ENCODE data around the gene HOXD10. TPM values are rescaled to one million over a fixed set of nuclear protein-coding genes. Genes with fewer than 3 reads are reported as not detected.
A peak's percentile ranks its signal among the peaks of the same experiment; 100 is the strongest.

Gene HOXD10
- total RNA-seq, 2 donors from 2014 or later = not detected

DNA sequence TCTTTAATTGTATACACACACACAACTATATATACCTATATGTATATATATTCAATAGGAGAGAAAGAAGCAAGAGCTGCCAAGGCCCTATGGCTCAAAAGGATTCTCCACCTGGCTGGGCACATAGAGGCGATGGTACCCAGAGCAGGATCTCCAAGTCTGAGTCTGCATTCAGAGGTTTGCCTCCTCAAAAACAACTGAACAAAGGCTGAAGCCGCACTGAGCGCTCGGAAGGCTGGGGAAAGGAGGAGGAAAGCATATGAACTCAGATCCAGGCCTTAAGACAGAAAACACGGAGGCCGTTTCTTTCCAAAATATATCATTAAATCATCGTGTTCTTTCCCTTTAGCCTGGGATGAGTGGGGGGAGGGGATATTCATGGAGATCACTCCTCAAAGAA, 13.4 kb upstream of the HOXD10 start:
- Mint-ChIP-seq H3K4me3 (peak overlapping the region; percentile 34), H3K4me1 (peaks cover 11% of the 10 kb centered on the region), H3K27ac (no peak overlapping the region), H3K36me3 (ENCODE audit: low read depth) (peaks cover 5% of the 10 kb centered on the region), H3K27me3 (peaks cover 80% of the 10 kb centered on the region)
- H3K9me3 ChIP-seq (ENCODE audit: control insufficient read depth, low read length, poor library complexity, severe bottlenecking) = peaks cover 8% of the 10 kb centered on the region
- ATAC-seq (no peak), DNase-seq (no peak)

DNA sequence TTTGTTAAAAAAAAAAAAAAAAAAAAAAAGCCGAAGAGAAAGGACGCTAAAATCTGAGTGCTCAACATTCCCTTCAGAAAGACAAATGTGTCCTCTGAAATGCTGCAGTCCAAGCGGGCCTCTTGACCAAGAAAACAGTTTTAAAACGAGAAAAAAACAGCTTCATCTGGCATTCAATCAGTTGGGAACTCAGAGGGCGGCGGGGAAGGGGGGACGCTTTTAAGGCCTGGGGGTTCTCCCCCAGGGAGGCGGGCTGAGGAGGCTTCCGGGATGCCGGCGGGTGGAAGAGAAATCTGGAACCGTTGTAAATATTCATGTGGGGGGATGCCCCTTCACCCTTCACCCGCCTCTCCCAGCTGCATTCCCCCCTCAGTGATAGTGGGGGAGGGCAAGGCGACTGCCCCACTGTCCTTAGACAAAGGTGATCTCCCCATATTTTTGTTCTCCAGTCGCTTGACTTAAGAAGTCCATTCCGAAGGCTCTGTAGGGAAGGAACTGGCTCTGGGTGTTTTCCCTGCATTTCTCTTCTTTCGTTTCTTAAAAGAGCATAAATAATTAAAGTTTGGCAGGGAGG, 12.7 kb upstream of the HOXD10 start:
- H3K4me3 Mint-ChIP-seq = no peak overlapping the region
- H3K27ac Mint-ChIP-seq = no peak overlapping the region
- H3K27me3 Mint-ChIP-seq = peaks cover 78% of the 10 kb centered on the region
- H3K4me1 Mint-ChIP-seq = peaks cover 11% of the 10 kb centered on the region
- ATAC-seq (no peak), DNase-seq (no peak)
- H3K9me3 ChIP-seq (ENCODE audit: control insufficient read depth, low read length, poor library complexity, severe bottlenecking) = peaks cover 8% of the 10 kb centered on the region
- peaks cover 5% of the 10 kb centered on the region for H3K36me3 Mint-ChIP-seq (ENCODE audit: low read depth)

DNA sequence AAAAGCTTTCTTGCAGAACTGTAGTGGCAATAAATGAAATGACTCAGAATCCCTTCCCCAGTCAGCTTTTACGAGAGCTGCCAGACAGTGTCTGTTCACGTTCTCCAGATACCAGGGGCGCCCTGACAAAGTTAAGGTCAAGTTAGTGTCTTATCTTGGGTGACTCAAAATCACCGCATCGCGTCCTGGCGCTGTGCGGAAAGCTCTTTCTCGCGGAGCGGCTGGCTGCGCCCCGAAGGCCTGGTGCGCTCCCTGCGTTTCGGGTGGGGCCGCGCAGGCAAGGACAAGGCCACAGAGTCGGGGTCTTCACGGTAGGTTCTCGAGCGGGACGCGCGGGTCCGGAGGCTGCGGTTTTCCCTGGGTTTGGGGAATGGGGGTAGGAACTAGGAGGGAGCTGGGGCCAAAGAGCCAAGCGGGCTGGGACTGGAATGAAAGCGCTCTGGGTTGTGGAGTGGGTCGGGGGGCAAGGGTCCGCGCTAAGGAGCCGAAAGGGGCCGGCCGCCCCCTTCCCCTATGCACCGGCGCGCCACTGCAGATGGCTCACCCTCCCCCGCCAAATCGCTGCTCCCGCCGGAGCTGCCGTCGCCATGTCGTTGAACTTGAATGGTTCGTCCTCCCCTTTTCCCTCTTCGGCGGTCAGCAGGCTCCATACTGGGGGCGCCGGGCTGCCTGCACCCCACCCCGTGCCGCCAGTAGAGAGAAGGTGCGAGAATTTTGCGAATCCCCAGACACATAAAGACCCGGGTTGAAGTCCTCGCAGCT, 12.1 kb upstream of the HOXD10 start:
- H3K4me3 Mint-ChIP-seq = peak overlapping the region; percentile 28
- no peak for DNase-seq
- peaks cover 11% of the 10 kb centered on the region for H3K4me1 Mint-ChIP-seq
- peaks cover 78% of the 10 kb centered on the region for H3K27me3 Mint-ChIP-seq
- peaks cover 8% of the 10 kb centered on the region for H3K9me3 ChIP-seq (ENCODE audit: control insufficient read depth, low read length, poor library complexity, severe bottlenecking)
- ATAC-seq = no peak
- no peak overlapping the region for H3K27ac Mint-ChIP-seq
- peaks cover 5% of the 10 kb centered on the region for H3K36me3 Mint-ChIP-seq (ENCODE audit: low read depth)

DNA sequence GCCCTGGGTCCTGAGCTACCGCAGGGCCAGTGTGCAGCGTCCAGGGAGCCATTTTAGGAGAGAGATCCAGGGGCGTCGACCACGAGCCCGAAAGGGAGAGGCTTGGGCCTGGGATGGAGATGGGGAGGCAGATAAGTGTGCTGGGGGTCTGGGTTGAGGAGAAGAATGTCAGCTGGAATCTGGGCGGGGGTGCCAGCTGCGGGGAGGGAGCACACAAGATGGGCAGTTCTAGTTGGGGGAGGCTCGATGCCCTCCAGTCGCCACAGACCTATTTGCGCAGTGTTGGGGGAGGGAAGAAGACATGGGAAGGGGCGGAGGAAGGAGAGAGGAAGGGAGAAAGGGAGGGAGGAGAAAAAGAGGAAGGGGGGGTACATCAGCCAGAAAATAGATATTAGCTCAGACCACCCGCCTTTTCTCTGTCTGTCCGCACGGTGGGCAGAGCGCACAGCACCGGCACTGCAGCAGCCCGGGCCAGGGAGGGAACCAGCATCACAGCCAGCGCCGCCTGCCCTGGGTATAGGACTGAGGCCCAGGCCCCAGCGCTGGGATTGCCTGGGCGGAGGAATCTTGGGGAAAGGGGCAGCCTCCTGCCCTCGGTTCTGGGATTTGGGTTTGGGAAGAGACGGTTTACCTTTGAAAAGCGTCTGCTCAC, 11.4 kb upstream of the HOXD10 start:
- H3K36me3 Mint-ChIP-seq (ENCODE audit: low read depth) = peaks cover 5% of the 10 kb centered on the region
- peaks cover 11% of the 10 kb centered on the region for H3K4me1 Mint-ChIP-seq
- peak overlapping the region; percentile 1 for H3K27ac Mint-ChIP-seq
- DNase-seq (no peak), ATAC-seq (no peak)
- peaks cover 80% of the 10 kb centered on the region for H3K27me3 Mint-ChIP-seq
- peaks cover 8% of the 10 kb centered on the region for H3K9me3 ChIP-seq (ENCODE audit: control insufficient read depth, low read length, poor library complexity, severe bottlenecking)
- H3K4me3 Mint-ChIP-seq = no peak overlapping the region

DNA sequence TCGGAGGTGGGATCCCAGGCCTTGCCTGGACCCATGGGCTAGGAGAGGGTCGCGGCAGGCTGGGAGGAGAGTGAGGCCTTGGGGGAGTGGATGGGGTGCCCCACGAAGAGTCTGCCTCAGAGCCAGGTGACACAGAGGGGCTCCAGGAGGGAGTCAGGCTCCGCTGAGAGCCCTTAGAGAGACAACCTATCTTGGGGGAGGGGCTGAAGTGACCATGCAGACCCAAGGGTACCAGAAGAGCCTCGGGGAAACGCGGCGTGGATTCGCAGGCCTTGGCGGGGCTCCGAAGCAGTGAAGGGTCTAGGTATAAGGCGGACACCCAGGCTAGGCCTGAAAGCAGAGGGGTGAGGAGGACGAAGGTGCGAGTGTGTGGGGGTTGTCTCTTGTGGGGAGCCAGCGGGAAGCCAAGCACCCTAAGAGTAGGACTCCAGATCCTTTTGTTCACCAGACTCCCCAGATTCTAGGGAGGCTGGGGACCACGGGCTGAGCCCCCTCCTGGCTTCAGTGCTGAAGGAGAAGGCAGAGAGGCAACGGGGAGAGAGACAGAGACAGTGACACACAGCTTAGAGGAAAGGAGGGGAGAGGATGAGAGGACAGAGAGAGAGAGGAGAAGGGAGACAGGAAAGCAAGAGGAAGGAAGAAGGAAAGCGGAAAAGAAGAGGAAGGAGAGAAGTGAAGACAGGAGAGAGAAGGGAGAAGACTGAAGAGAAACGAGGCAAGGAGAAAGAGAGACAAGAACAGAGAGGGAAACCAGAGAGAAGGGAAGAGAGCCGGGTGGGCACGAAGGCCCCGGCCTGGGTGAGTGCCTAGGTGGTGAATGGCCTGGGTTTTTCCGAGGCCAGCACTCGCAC, 10.6 kb upstream of the HOXD10 start:
- DNase-seq = no peak
- peaks cover 8% of the 10 kb centered on the region for H3K9me3 ChIP-seq (ENCODE audit: control insufficient read depth, low read length, poor library complexity, severe bottlenecking)
- Mint-ChIP-seq H3K36me3 (ENCODE audit: low read depth) (peaks cover 5% of the 10 kb centered on the region), H3K4me1 (peaks cover 11% of the 10 kb centered on the region), H3K27ac (peak overlapping the region; percentile 1), H3K4me3 (peak overlapping the region; percentile 68), H3K27me3 (peaks cover 80% of the 10 kb centered on the region)
- no peak for ATAC-seq

DNA sequence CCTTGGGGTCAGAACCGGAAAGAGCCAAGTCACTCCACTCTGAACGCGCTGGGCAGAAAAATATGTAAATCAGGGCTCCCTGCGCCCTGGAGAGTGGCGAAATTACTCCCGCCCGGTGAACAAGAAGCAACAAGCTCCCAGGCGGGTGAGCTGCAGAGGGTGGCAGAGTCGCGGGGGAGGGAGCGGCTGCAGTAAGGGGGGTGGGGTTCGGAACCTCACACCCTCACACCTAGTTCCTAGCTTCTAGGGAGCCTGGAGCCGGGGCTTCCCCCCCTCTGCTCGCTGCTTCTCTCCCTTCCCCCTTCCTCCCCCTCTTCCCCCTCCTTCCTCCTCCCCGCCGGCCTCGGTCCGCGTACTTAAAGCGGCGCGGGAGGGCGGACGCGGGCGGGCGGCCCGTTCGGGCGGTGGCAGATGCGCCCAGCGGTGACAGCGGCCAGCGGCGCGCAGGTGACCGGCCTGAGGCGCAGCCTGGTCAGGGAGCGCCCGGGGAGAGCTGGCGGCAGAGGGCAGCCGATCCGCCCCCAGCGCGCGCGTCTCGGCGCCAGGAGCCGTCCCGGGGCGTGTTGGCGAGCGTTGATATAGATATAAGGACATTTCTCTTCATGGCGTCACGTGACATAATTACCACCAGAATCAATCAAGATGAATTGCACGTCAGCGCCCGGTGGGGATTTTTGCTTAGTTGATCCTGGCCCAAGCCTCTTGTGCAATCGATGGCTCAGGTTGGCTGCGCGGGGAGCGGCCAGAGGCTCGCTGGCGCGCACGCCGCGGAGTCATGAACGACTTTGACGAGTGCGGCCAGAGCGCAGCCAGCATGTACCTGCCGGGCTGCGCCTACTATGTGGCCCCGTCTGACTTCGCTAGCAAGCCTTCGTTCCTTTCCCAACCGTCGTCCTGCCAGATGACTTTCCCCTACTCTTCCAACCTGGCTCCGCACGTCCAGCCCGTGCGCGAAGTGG, 9.7 kb upstream of the HOXD10 start, which contains the start of gene HOXD11:
TSS of gene HOXD11 (plus strand) at position 700 of the 959 bp plus-strand sequence. CDS start at position 776, 76 bp downstream.
- peaks cover 8% of the 10 kb centered on the region for H3K9me3 ChIP-seq (ENCODE audit: control insufficient read depth, low read length, poor library complexity, severe bottlenecking)
- Mint-ChIP-seq H3K27me3 (peaks cover 80% of the 10 kb centered on the region), H3K36me3 (ENCODE audit: low read depth) (peaks cover 6% of the 10 kb centered on the region), H3K27ac (peak within 1 kb of the TSS; percentile 1), H3K4me3 (peak within 1 kb of the TSS; percentile 68), H3K4me1 (peaks cover 11% of the 10 kb centered on the region)
- no peak for DNase-seq
- no peak for ATAC-seq

DNA sequence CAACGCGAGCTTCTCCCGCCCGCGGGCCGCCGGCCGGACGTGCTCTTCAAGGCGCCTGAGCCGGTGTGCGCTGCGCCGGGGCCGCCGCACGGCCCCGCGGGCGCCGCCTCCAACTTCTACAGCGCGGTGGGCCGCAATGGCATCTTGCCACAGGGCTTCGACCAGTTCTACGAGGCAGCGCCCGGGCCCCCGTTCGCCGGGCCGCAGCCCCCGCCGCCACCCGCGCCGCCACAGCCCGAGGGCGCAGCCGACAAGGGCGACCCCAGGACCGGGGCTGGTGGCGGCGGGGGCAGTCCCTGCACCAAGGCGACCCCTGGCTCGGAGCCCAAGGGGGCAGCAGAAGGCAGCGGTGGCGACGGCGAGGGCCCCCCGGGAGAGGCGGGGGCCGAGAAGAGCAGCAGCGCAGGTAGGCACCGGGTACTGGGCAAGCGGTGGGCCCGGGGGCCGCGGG, 8.8 kb upstream of the HOXD10 start:
- H3K9me3 ChIP-seq (ENCODE audit: control insufficient read depth, low read length, poor library complexity, severe bottlenecking) = peaks cover 8% of the 10 kb centered on the region
- DNase-seq = no peak
- Mint-ChIP-seq H3K4me3 (no peak overlapping the region), H3K4me1 (peaks cover 11% of the 10 kb centered on the region), H3K27me3 (peaks cover 80% of the 10 kb centered on the region), H3K27ac (no peak overlapping the region), H3K36me3 (ENCODE audit: low read depth) (peaks cover 6% of the 10 kb centered on the region)
- ATAC-seq = no peak

DNA sequence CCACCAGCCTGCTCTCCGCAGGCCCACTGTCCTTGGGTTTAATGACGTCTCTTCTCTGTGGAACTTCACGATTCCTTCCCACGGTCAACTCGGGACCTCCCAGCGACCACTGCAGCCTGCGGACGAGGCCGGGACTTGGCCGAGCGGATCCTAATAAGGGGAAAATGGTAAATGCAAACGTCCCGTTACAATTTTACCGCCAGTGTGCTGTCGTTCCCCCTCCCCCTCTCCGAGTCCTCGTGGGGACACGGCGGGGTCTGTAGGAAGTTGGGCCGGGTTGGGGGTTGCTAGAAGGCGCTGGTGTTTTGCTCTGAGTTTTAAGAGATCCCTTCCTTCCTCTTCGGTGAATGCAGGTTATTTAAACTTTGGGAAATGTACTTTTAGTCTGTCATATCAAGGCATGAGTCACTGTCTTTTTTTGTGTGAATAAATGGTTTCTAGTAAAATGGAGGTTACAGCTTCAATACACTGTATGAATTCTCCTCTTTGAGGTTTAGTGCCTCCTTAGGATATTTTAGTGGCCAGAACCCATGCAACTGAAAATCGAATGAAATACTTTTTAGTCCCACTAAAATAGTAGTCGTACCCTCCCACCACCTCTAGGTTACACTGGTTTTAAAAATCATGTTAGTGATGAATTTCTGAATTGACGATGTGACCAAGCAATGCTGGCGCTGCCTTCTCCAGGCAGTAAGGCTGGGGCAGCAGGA, 7.2 kb upstream of the HOXD10 start:
- DNase-seq (no peak), ATAC-seq (no peak)
- H3K36me3 Mint-ChIP-seq (ENCODE audit: low read depth) = peaks cover 6% of the 10 kb centered on the region
- H3K27ac Mint-ChIP-seq = peak overlapping the region; percentile 77
- peaks cover 82% of the 10 kb centered on the region for H3K27me3 Mint-ChIP-seq
- H3K4me3 Mint-ChIP-seq = peak overlapping the region; percentile 47
- peaks cover 10% of the 10 kb centered on the region for H3K4me1 Mint-ChIP-seq
- H3K9me3 ChIP-seq (ENCODE audit: control insufficient read depth, low read length, poor library complexity, severe bottlenecking) = peaks cover under 1% of the 10 kb centered on the region

DNA sequence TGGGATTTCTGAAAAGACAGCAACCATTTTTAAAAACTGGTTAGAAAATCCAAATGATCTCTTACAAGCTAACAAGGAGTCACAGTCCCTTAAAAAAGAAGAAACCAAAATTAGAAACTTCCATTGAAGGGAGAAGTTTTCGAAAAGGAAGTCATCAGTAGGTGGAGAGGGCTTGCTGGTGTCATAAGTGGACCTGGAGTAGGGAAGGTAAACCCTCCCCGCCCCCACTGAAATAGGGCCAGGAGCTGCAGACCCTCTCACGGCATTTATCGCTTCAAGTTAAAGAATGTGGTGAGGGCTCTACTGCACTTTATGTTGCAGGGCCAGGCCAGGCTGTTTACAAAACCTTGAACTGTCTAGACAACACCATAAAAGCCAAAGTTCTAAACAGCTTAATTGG, 6.6 kb upstream of the HOXD10 start:
- ATAC-seq (no peak), DNase-seq (no peak)
- Mint-ChIP-seq H3K4me3 (no peak overlapping the region), H3K36me3 (ENCODE audit: low read depth) (peaks cover 6% of the 10 kb centered on the region), H3K27me3 (peaks cover 82% of the 10 kb centered on the region), H3K27ac (peak overlapping the region; percentile 77), H3K4me1 (peaks cover 9% of the 10 kb centered on the region)
- H3K9me3 ChIP-seq (ENCODE audit: control insufficient read depth, low read length, poor library complexity, severe bottlenecking) = no peaks in the 10 kb centered on the region

DNA sequence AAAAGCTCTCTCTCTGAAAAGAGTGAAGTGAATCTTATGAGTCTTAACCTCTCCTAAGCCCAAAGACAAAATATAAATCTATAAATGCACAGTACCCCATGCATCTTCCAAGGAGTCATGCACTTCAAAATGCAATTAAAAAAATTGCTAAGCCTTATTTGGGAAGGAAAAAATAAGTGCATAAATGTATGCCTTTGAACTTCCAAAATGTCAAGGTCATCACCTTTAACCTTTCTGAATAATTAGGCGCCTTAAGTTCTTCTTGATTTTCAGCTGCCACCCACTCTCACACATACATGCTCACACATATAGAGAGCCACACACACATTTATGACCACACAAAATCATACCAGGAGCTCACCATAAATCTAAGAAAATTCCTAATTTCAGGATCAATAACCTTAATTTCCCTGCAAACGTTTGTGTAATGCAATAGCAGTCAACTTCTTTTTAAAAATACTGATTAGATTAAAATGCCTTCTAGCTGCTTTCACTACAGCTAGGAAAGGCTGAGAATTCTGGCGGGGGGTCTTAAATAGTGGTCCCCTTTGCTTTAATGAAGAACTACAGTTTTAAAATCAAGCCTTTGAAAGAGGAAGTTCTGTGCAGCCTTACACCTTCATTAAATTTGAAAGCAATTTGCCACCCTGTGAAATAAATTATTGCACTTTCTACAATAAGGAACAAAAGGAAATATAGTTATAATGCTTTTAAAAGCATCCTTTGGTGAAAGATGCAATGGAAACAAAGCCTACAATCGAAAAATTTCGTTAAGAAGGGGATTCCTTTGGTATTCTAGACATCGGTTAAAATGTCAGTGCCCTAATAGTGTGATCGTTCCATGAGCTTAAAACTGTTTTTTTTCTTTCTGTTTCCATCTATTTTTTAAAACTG, 5.9 kb upstream of the HOXD10 start:
- peak overlapping the region; percentile 83 for H3K27ac Mint-ChIP-seq
- H3K9me3 ChIP-seq (ENCODE audit: control insufficient read depth, low read length, poor library complexity, severe bottlenecking) = no peaks in the 10 kb centered on the region
- DNase-seq (no peak), ATAC-seq (no peak)
- H3K4me3 Mint-ChIP-seq = no peak overlapping the region
- H3K36me3 Mint-ChIP-seq (ENCODE audit: low read depth) = peaks cover 6% of the 10 kb centered on the region
- peaks cover 7% of the 10 kb centered on the region for H3K4me1 Mint-ChIP-seq
- peaks cover 74% of the 10 kb centered on the region for H3K27me3 Mint-ChIP-seq

DNA sequence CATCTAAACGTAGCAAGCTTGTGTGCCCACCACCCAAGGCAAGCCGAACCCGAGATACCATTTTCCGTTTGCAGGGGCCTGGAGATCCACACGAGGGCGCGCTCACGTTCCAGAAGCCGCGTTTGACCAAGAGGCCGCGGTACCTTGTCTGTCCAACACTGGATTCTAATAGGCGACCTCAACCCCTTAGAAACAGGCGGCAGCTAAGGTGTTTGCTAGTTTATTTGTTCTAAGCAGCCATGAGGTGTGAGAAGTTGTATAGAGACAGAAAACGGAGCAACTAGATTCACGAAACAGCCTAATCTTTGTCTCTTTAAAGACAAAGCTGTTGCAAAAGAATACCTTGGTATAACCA, 5.3 kb upstream of the HOXD10 start:
- H3K27ac Mint-ChIP-seq = peak overlapping the region; percentile 83
- H3K27me3 Mint-ChIP-seq = peaks cover 71% of the 10 kb centered on the region
- ATAC-seq (no peak), DNase-seq (no peak)
- no peaks in the 10 kb centered on the region for H3K9me3 ChIP-seq (ENCODE audit: control insufficient read depth, low read length, poor library complexity, severe bottlenecking)
- H3K36me3 Mint-ChIP-seq (ENCODE audit: low read depth) = peaks cover 4% of the 10 kb centered on the region
- peaks cover 2% of the 10 kb centered on the region for H3K4me1 Mint-ChIP-seq
- H3K4me3 Mint-ChIP-seq = peak overlapping the region; percentile 12
